ENCODE data around the gene EVI5.

DNA sequence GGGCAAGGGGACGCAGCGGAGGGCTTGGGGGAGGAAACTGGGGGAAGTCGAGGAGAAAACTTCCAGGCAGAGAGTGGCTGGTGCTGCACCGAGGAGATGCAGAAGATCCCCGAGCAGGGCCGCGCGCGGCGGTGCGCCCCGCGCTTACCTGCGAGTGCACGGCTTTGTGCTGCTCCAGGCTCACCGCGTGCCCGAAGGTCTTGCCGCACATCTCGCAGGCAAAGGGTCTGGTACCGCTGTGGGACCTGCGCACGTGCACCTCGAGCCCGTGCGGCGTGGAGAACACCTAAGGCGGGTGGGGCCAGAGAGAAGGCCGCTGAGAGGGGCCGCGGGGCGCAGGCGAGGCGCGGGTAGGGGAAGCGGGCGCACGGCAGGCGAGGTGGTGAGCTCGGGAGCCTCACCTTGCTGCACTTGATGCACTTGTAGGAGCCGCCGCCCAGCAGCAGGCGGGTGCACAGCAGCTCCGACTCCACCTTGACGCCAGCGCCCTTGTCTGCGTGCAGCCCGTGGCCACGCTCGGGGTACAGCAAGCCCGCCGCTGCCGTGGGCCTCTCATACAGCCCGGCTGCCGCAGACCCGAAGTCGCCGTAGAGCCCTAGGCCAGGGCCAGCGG, 304.6 kb downstream of the EVI5 start:
- TF ChIP-seq, protein P1, sequence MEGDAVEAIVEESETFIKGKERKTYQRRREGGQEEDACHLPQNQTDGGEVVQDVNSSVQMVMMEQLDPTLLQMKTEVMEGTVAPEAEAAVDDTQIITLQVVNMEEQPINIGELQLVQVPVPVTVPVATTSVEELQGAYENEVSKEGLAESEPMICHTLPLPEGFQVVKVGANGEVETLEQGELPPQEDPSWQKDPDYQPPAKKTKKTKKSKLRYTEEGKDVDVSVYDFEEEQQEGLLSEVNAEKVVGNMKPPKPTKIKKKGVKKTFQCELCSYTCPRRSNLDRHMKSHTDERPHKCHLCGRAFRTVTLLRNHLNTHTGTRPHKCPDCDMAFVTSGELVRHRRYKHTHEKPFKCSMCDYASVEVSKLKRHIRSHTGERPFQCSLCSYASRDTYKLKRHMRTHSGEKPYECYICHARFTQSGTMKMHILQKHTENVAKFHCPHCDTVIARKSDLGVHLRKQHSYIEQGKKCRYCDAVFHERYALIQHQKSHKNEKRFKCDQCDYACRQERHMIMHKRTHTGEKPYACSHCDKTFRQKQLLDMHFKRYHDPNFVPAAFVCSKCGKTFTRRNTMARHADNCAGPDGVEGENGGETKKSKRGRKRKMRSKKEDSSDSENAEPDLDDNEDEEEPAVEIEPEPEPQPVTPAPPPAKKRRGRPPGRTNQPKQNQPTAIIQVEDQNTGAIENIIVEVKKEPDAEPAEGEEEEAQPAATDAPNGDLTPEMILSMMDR (IDR thresholded peaks at IDR 0.05): no peak
- TF ChIP-seq POLR2A (IDR thresholded peaks at IDR 0.05): no peak

Data from body of pancreas (tissue), 4 donors.